Stimulated activated CD4-positive, alpha-beta T cell treated with anti-CD3 and anti-CD28 coated beads, TNF-alpha, amount 100 ng/mL, for 24 hours (primary cell): Measurements from ENCODE around the gene AQP6.
"Not testable (repeated sequence)": the region's sequence is repeated elsewhere in the genome, so short reads cannot be mapped to it uniquely, and the experiment has no call there.

Experiments
- DNase-seq, 3 experiments: peaks; one replicate each; pipeline ENCODE4 v3.0.0-alpha.2; 2020; ENCODE audit warnings: low read depth in 3 of 3

The AQP6 gene

GRCh38 chr12:49969651-49970429 is 2.9 kb upstream of the AQP6 start:
- no peak for DNase-seq

DNA sequence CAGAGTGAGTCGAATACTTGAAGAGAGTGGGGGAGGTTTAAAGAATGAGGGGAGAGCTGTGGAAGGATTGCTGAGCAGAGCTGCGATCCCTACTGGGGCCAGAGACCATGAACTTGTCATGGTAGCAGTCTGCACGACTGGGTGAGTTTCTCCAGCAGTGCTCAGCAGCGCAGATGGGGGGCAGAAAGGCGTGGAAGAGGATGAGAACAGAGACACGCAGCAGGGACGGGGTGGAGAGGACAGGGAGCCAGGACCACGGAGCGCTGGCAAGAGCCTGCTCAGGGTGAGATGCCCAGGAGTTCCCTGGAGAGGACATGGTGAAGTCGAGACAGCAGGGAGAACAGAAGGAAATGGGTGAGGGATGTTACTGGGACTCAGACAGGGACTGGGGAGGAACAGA is 2.1 kb upstream of the AQP6 start:
- no peak for DNase-seq

DNA sequence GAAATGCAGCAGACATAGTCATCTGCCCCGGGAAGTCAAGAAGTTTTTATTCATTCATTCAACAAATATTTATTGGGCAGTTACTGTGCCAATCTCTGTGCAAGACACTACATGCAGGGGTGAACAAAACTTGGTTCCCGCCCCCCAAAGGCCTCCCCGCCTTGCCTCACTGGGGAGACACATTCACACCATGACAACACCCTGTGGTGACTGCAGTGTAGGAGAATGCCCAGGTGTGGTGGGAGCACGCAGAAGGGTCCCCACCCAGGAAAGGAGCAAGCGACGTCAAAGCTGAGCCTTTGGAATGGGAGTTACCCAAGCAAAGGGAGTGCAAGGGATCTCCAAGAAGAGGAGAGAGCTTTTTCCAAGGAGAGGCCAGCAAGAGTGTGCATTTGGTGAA is 1.6 kb upstream of the AQP6 start:
- DNase-seq = no peak

DNA sequence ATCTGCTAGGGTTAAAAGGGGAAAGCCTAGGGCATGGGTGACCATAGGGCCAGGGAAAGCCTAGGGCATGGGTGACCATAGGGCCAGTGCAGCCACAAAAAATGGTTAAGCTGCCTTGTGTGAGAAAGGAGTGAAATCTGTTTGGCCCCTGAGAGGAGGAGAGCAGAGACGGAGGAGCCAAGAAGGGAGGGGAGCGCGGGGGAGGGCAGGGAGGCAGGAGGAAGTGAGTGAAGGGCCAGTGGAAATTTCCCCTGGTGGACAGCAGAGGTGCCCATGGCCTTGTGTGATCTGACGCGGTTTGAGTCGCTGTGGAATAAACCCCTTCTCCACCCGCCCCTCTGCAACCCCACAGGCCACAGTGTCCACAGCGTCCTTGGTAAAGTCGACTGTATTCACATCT is 618 bp upstream of the AQP6 start:
- no peak for DNase-seq

DNA sequence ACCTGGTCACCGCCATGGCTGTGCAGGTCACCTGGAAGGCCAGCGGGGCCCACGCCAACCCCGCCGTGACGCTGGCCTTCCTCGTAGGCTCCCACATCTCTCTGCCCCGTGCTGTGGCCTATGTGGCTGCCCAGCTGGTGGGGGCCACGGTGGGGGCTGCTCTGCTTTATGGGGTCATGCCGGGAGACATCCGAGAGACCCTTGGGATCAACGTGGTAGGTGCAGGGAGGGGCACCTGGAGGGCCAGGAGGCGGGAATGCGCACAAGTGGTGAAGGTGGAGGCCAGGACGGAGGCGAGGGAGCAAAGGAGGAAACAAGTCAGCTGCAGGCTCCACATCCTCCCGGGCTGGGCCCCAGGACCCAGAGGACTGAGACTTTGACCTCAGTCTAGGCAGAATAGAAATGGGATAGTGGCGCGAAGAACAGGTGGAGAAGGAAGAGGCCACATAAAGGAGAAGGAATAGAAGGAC is 649 bp downstream of the AQP6 start:
- no peak for DNase-seq

DNA sequence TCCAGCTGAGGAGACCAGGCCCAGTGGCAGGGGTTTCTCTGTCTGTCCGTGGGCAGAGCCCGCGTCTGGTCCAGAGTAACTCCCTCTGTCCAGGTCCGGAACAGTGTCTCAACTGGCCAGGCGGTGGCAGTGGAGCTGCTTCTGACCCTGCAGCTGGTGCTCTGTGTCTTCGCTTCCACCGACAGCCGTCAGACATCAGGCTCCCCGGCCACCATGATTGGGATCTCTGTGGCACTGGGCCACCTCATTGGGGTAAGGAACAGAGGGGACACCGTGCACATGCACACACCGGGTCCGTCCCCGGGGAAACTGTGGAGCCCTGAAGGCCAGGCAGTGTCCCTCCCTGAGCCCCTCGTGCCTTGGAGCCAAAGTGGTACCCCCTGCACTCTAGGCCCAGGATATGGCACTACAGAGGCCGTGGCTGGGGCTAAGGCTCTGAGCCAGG is 1.5 kb downstream of the AQP6 start:
- no peak for DNase-seq

- DNase-seq = no peak
These were observed 2.0 kb downstream of the AQP6 start for GRCh38 chr12:49974677-49975317.

DNA sequence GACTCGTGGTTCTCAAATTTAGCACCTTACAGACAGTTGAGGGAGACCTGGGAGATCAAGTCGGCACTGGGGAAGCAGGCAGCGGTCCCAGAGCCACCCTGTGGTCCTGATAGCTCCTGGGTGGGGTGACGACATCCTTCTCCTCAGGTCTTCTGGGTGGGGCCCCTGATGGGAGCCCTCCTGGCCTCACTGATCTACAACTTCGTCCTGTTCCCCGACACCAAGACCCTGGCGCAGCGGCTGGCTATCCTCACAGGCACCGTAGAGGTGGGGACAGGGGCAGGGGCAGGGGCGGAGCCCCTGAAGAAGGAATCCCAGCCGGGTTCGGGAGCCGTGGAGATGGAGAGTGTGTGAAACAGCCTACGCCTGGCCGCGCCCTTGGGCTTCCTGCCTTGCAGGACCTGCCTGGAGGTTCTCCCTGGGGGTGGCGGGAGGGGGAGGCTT is 2.6 kb downstream of the AQP6 start:
- DNase-seq = no peak

DNA sequence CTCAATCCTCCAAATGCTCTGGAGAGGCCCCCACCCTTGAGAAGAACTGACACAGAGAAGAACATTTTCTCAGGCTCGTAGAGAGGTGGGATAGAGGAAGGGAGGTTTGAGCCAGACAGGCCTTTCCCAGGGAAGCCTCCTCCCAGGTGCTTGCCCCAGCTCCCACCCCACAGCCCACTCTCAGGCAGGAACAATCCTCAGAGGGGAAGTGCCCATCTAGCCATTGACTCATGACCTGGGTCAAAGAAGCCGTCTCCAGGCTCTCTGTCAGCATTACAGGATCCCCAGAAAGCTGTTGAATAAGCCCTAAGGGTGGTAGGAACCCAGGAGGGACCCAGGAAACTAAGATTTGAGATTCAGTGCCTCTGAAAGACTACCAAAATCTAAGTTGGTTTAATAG is 3.8 kb downstream of the AQP6 start:
- DNase-seq = no peak

DNA sequence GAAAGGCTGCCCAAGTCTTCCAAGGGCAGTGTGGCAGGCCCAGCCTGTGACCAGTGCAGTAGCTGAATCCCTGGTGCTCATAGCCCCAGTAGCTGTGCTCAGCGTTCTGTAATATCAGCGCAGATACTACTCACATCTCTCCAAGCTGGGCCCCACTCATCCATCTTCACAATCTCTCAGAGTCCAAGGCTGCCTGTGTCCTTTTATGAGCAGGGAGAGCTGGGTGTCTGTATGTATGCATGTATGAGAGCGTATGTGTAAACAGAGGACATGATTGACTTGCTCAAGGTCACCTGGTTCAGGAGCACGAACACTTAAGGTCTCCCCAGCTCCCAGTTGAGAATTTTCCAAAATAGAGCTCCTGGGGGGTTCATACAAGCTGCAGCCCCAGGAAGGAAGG is 5.4 kb downstream of the AQP6 start:
- no peak for DNase-seq

DNA sequence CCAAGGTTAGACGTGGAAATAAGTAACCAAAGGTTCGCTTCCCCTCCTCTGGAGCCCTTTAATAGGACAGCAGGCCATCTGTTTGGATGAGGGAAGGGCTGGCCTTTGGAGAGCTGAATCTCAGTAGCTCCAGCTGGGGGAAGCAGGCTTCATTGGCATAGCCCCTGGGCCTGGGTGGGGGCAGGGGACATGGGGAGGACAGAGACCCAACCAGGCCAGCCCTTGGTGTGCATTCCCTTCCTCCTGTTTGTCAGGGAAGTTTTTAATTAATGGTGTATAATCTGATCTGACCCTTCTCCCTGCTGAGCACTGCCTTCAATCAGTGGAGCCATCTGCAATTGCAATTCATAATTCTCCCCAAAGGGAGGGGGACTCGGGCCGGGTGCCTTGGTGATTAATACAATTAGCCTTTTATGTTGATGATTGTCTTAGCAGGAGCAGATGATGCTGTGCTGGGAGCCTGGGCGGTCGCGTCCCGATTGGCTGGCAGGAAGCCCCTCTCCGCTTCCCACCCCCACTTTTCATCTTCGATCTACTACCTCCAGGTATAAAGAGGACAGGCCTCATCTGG is 6.4 kb downstream of the AQP6 start:
- DNase-seq = no peak

DNA sequence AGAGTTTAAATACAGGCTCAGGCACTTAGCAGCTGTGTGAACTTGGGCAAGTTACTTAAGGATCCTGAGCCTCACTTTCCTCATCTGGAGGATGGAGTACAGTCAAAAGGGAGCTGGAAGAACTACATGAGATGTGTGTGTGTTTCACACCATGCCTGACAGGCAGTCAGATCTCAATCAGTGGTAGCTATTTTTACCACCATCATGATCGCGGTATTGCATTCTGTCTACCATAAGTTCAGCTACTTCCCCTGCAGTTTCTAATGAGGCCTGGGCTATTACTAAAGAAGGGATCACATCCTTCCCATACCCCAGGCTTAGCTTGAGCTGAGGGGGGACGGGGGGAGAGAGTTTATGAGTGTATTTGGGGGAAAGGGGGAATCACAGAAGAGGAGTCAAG is 7.0 kb downstream of the AQP6 start:
- no peak for DNase-seq

- DNase-seq = no peak
These were observed 8.0 kb downstream of the AQP6 start for GRCh38 chr12:49980501-49981349.

DNA sequence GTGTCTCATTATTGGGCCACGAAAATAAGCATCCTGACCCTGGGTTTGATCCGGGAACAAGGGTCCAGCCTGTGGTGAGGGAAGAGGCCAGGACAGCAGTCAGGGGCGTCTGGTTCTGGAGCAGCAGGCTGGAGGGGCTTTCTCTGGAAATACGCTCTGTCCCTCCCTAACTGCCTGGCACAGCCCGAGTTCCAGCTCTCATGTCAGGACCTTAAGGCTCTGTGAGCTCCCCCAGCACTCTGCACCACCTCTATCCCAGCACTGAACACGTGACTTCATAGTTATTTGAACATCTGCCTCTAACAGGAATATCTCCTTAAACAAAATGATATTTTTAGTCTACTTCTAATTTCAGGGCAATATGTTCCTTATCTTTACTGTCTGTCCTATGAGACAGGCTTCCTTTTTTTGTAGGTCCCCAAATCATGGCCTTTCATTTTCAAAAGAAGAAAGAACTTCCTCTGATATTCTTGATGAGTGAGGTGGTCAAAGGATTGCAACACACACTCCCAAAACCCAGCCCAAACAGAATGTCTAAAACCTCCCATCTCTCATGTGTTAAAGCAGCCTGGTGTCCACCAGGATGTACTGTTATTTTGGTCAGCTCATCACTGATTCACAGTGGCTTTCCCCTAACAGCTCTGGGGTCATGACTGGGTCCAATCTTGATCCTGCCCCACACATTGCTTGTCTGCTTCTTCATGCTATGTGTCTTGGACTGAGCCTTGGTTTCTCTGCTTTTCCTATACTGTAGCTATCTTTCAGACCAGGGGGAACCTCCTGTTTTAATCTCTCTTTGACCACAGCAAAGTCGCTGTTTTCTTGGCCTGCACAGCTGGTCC is 9.7 kb downstream of the AQP6 start:
- DNase-seq = no peak

DNA sequence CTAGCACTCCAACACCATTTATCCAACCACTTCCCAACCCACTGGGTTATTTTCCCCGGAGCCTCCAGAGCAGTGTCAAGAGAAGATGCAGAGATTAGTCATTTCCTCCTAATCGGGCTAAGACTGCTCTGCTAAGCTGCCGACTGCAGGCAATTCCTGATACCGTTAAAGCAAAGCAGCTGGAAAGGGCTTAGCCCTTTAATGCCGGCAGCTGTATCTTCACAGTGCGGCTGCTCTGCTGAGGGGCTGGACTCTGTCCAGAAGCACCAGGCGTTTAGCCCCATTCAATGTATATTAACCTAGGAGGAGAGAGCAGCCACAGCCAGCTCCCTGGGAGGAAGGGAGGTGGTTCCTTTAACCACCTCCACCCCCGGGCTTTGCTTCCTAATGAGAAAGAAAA is 11.1 kb downstream of the AQP6 start:
- no peak for DNase-seq

- DNase-seq = no peak
These were observed 12.0 kb downstream of the AQP6 start for GRCh38 chr12:49984476-49985359.

- peak in 1 of 3 experiments; percentile 14 for DNase-seq
These were observed 13.2 kb downstream of the AQP6 start for GRCh38 chr12:49985981-49986380.

DNA sequence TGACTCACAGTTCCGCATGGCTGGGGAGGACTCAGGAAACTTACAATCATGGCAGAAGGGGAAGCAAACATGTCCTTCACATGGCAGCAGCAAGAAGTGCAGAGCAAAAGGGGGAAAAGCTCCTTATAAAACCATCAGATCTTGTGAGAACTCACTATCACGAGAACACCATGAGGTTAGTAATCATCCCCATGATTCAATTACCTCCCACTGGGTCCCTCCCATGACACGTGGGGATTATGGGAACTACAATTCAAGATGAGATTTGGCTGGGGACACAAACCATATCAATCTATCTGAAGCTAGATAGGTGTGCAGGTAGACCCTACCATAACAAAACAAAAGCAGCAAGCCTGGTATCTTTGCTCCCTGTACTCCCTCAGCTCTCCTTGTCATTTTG is 13.7 kb downstream of the AQP6 start:
- not testable (repeated sequence) for DNase-seq

DNA sequence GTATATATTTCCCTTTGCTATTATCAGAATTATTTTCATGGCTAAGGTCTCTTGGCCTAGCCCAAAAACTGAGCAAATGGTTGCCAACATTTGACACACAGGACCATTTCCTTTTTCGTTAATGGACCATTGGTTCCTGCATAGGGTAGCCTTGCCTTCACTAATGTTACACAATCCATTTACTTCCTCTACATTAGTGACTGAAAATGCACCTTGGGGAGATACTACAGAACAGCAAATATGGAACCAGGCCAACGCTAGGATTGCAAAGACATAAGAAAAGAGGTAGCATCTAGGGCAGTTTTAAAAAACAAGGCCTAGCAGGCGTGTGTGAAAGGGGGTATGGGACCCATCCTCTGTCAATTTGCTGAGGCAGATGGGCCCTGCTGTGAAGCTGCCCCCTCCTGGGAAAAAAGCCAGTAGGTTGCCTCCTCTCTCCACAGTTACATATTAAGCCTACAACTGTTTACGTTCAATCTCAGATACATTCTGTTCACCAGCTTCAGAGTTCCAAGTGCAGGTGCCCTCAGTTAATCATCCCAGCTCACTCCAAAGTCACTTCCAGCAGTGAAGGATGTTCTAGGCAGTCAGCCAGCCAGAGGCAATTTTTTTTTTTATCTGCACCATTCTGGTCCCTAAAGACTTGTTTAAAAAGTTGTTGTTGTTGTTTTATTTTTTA is 15.0 kb downstream of the AQP6 start:
- DNase-seq = no peak

DNA sequence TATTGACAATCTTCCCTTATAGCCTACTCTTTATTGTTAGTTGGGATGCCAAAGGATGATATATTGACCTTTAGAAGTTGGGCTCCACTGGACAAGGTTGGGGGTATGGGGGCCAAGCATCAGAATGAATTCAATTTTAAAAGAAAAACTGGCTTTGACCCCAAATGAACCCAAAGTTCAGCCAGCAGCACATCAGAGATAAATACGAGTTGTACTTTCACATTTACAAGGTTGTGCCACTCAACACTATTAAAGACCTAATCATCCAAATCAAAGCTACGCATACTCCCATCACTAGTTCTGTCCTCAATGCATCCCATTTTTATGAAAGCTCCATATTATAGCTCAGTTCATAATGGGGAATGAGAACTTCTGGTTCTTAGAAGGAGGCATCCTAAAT is 16.7 kb downstream of the AQP6 start:
- not testable (repeated sequence) for DNase-seq
